Stimulated activated CD8-positive, alpha-beta memory T cell treated with anti-CD3 and anti-CD28 coated beads, Interleukin-7, amount 100 ng/mL, for 48 hours (primary cell): ENCODE measurements around the gene PCIF1.
A peak's percentile ranks its signal among the peaks of the same experiment; 100 is the strongest.

ENCODE experiments used
- DNase-seq, 2 donors: peaks; one replicate each; pipeline ENCODE4 v3.0.0-alpha.2; 2020; ENCODE audit warnings: low read depth in 1 of 2; ENCODE audit errors: extremely low read depth in 1 of 2

Gene PCIF1

DNA sequence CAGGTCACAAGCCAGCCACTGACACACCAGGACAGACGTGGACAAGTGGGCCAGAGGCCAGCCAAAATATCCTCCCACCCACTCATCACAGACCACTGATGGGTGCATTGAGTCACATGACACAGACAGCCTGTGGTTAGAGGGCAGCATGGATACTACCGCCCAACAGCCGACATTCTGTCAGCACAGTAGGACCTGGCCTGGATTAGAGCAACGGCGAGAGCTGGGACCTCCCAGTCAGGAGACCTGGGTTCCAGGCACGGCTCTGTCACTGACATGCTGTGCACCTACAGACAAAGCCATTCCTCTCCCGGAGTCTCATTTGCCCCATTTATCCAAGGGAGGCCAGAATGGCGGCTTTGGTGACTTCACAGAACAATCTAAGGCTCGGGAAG is 29.5 kb downstream of the PCIF1 start:
- DNase-seq = no peak

DNA sequence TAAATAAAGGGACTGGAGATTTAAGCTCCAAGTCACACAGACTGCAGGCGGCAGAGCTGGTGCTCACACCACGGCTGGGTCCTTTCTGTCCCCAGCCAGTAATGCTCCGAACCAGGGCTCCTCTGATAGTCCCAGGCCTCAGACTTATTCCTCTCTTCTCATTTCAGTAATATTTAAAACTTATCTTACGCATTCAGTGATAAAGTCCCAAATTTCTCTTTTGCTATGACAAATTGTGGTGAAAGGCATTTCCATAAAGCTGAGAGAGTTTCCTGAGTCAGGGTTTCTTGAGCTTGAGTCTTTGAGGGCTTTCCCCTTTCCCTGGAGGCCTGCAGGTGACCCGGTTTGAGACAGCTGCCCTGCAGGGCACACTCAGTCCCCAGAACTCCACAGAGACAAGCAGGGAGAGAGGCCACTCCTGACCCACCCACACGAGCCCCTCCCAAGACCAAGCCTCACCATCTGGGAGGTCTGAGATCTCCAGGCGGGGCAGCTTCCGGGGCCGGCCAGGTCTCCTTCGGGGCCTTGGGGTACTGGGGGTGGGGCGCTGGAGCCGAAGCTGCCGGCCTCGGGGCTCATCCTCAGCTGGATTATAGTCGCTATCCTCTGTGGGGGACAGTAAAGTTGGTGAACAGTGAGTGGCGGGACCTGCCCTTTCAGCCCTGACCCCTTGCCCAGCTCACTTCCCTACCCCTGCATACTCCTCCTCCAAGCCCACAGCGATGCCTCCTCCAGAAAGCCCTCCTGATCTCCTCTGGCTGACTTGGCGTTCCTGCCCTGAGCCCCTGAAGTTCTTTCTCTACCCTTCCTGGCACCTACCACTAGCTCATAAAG is 30.9 kb downstream of the PCIF1 start:
- no peak for DNase-seq

GRCh38 chr20:45967551-45968080 is 33.1 kb downstream of the PCIF1 start:
- no peak for DNase-seq

DNA sequence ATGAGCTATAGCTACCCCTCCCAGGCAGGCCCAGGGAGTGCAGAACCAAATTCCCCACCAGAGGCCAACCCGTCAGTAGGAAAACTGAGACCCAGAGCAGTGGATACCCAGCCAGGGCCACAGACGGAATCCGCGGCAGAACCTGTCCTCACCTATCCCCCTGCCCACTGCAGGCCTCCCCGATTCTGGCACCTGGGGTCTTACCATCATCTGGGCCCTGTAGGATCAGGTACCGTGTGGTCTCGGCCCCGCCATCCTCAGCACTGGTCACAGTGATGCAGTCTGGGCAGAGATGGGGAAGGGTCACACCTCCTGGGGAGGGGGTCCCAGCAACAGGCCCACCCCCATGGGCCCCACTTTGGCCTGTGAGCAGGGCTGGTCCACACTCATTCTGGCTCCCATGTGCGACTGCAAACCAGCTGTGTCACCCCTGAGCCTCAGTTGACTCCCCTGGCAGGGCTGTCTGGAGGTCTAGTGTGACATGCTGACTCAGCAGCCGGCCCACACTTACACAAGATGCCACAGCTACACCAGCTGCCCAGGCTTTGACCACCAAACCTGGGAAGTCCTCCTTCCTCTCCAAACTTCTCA is 33.7 kb downstream of the PCIF1 start:
- no peak for DNase-seq

DNA sequence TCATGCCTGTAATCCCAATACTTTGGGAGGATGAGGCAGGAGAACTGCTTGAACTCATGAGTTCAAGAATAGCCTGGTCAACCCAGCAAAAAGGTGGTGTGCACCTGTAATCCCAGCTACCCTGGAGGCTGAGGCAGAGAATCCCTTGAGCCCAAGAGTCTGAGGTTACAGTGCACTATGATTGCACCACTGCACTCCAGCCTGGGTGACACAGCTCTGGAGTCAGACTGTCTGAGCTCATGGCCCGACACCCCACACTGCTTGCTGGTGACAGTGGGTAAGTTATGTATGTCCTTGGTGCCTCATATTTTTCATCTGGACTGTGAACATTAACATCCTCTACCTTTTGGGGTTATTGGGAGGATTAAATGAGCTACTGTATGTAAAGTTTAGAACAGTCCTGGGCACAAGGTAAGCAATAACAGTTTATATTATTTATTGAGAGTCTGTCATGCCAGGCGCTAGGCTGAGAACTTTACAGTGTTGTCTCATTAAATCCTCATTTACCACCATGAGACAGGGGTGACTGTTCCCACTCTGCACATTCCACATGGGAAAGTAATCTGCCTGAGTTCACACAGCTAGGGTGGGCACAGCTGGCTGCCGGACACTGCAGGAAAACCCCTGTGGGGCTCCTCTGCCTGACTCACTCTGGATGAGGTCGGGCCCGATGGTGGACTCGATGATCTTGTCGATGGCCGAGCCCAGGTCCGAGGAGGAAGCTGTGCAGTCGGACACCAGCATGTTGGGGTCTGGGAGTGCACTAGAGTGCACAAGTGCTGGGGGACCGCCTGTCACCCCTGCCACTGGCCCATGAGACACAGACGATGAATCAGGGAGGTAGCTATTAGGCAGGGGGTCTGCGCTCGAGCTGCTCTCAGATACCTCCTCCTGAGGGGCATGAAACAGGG is 34.6 kb downstream of the PCIF1 start:
- no peak for DNase-seq

GRCh38 chr20:45969712-45970634 is 35.5 kb downstream of the PCIF1 start:
- DNase-seq = no peak

GRCh38 chr20:45970646-45971424 is 36.4 kb downstream of the PCIF1 start:
- no peak for DNase-seq

GRCh38 chr20:45971425-45971674 is 36.9 kb downstream of the PCIF1 start:
- no peak for DNase-seq

DNA sequence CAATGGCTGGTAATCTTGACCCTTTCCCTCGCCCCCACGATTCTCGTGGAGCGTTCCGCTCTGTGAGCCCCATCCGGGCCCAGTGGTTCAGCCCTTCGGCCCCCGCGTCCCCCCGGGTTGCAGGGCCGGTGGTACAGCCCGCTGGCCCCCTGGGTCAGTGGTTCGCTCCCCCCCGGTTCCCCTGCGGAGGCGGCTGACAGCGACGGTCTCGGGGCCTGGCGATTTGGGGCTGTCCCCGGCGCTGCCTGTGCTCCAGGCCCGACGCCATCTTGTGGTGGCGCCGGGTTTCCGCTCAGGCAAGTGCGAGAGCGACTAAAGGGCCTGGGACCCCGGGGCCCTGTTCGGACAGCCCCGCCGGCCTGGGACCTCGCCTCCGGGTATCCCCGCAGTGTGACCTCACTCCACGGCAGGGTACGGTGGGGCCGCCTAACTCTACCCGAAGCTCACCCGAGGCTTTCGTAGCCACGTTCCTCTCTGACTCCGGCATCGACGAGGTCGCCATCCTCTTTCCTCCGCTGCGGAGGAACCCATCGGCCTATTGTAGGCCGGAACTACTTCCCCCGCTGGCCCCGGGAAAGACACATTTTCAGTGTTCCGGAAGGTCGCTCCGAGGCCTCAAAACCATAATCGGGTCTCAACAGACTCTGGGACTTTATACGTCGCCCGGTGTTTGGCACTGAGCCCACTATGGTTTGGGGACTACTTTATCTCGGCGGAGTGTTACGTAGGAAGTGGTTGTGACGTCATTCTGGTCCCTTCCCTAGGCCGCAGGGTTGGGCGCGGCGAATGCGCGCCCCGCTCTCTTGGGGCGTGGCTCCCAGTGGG is 37.4 kb downstream of the PCIF1 start, which contains the start of gene ZNF335:
TSS of gene ZNF335 (minus strand) at position 529 of the 825 bp plus-strand sequence. CDS start 793 bp downstream, outside the sequence.
- peak; percentile 90 to 91 for DNase-seq

DNA sequence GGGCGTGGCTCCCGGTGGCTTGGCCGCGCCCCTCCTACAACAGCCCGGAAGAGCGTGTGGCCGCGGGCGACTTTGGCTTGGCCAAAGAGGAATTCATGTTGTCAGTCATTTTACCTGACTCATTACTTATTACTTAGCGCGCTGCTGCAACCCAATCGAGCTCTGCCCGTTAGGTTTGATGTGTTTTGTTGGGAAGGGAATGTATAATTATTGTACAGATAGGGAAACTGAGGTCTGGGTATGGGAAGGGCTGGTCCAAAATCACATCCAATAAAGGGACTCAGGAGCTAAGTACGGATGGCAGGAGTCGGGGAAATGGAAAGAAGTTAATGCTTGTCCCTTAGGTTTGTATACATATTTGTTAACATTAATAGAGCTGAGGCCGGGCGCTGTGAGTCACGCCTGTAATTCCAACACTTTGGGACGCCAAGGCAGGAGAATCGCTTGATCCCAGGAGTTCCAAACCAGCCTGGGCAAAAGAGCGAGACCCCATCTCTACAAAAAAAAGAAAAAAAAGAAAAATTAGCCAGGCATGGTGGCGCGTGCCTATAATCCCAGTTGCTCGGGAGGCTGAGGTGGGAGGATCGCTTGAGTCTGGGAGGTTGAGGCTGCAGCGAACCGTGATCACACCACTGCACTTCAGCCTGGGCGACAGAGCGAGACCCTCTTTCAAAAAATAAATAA is 38.2 kb downstream of the PCIF1 start:
- DNase-seq = no peak

DNA sequence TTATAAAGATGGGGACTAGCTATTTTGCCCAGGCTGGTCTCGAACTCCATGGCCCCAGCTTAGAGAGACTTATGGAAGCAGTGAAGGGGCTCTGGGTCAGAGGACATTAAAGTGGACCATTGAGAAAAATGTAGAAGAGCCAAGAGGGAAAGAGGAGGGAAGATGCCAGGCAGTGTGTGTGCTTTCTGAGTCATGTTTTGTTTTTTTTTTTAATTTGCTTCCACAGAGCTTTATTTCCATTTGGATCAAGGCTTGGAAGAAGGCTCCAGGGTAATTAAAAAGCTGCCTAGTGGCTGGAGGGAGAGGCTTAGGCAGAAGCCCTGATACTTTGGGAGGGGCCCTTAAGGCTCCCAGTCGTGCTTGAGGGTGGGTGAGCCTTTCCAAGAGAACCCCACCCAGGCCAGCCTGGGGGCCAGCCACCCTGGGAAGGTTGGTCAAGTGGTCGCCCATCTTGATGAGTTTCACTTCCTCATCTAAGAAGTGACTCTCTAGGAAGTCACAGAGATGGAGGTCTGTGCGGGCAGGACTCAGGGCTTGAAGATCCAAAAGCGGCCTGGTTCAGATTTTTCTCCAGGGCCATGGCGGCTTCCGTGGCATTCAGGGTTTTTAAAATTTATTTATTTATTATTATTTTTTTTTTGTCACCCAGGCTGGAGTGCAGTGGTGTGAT is 40.5 kb downstream of the PCIF1 start:
- DNase-seq = no peak

DNA sequence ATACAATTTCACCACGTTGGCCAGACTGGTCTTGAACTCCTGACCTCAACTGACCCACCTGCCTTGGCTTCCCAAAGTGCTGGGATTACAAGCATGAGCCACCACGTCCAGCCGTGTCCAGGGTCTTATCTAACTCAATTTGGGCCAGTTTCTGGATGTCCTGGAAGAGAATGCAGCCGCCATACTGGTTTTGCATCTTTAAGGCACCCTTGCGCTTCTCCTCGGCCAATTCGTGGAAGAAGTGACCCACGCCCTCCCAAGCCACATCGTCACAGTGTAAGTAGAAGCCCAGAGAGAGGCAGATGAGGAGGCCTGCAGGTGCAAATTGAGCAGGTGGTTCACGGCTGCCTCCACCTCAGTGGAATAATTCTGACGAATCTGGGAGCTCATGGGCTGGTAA is 41.2 kb downstream of the PCIF1 start:
- no peak for DNase-seq

- DNase-seq = no peak
Observed at GRCh38 chr20:45976086-45976485, 41.6 kb downstream of the PCIF1 start.

GRCh38 chr20:45981261-45981660 is 46.8 kb downstream of the PCIF1 start:
- no peak for DNase-seq

- no peak for DNase-seq
Observed at GRCh38 chr20:45983279-45983743, 48.8 kb downstream of the PCIF1 start.

DNA sequence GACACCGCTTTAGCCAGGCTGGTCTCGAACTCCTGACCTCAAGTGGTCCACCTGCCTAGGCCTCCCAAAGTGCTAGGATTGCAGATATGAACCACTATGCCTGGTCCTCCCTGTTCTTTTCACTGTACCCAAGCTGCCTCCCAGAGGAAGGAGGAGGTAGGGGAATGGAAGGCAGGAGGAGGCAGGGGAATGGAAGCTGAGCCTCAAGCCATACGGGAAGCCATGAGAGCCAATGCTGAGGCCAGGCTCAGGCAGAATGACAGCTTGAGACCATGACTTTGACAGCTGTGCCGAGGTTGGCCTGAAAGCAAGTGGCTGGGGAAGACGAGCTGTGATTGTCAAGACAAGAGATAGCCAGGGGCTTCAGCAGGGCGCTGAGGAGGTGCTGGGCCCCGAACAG is 51.1 kb downstream of the PCIF1 start:
- DNase-seq = no peak

DNA sequence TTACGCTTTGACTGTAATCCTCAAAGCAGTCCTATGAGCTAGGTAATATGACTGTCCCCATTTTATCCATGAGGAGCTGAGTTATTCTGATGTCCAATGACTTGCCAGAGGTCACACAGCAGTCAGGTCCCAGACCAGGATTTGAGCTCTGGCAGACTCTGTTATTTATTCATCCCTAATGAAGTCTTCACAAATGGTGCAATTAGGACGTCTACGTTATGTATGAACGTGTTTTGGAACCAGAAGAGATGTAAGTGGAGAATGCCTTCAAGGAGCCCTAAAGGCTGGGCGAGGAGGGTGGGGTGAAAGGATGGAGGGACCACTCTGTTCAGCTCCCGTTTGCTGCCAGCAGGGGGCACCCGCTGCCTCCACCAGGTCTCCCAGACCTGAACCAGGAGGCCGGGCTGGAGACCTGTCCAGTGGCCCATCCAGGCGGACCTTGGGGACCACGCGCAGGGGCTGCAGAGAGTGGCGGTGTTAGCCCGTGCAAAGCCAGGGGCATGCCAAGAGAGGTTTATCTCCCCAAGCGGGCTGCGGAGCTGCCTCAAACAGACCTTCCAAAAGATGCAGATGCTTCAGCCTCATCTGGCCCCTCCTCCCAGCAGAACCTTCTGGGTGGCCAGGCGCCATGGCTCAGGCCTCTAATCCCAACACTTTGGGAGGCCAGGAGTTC is 52.8 kb downstream of the PCIF1 start:
- DNase-seq = peak; percentile 56 to 60
